CD4-positive, alpha-beta T cell treated with Interleukin-15 for 1 hour (primary cell): ENCODE results near the gene LDHA.
"Not testable (repeated sequence)": the region's sequence is repeated elsewhere in the genome, so short reads cannot be mapped to it uniquely, and the experiment has no call there.

Experiments used
- DNase-seq: peaks from one replicate; pipeline ENCODE4 v3.0.0-alpha.2; 2020

Gene LDHA

GRCh38 chr11:18394928-18395734 lies 768 bp downstream of the LDHA start:
- DNase-seq = no peak

- DNase-seq = peak; percentile 97
Measured at GRCh38 chr11:18395735-18396504, 1.6 kb downstream of the LDHA start.

DNA sequence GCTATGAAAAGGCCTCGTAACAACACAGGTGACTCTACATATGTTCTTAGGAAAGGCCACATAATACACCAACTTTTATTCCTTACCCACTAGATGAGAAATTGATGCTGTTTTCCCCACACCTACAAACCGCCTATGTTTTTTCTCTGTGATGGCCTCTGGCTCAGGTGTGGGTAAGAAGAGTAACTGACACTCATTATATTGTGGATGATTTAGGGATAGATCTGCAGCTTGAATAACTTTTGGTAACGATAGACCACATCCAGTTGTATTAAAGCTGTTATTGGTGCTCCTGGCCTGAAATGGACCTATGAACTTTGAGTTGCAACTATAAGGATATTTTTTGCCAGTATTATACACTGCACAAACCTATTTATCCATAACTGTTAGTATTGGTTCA lies 3.6 kb downstream of the LDHA start:
- no peak for DNase-seq

DNA sequence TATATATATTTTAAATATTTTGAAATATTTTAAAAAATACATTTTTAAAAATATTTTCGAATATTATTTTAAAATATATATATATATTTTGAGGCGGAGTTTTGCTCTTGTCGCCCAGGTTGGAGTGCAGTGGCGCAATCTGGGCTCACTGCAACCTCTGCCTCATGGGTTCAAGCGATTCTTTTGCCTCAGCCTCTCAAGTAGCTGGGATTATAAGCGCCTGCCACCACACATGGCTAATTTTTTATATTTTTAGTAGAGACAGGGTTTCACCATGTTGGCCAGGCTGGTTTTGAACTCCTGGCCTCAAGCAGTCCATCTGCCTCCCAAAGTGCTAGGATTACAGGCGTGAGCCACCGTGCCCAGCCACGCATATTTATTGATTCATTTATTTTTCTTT lies 6.7 kb downstream of the LDHA start:
- not testable (repeated sequence) for DNase-seq

- DNase-seq = no peak
Measured at GRCh38 chr11:18404062-18404461, 9.7 kb downstream of the LDHA start.

GRCh38 chr11:18407400-18407799 lies 13.0 kb downstream of the LDHA start:
- DNase-seq = not testable (repeated sequence)

DNA sequence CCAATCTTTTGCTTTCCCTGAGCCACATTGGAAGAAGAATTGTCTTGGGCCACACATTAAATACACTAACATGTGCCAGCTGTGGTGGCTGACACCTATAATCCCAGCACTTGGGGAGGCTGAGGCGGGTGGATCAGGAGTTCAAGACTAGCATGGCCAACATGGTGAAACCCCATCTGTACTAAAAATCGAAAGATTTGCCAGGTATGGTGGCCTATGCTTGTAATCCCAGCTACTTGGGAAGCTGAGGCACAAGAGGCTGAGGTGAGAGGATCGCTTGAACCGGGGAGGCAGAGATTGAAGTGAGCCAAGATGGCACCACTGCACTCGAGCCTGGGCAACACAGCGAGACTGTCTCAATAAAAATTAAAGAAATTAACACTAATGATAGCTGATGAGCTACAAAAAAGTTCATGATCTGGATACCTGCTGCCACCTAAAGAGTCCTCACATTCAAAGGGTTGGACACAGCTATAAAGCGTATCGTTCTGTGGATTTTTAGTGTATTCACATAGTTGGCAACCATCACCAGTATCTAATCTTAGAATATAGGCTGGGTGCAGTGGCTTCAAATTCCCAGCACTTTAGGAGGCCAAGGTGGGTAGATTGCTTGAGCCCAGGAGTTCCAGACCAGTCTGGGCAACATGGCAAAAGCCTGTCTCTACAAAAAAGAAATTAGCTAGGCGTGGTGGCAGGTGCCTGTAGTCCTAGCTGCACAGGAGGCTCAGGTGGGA lies 14.4 kb downstream of the LDHA start:
- no peak for DNase-seq

GRCh38 chr11:18416459-18416858 lies 22.1 kb downstream of the LDHA start:
- DNase-seq = no peak

- no peak for DNase-seq
Measured at GRCh38 chr11:18419040-18419439, 24.7 kb downstream of the LDHA start.

GRCh38 chr11:18420067-18420466 lies 25.7 kb downstream of the LDHA start:
- DNase-seq = no peak

GRCh38 chr11:18427240-18427639 lies 32.9 kb downstream of the LDHA start:
- no peak for DNase-seq

GRCh38 chr11:18429332-18429731 lies 35.0 kb downstream of the LDHA start:
- DNase-seq = no peak

- no peak for DNase-seq
Measured at GRCh38 chr11:18438691-18439090, 44.3 kb downstream of the LDHA start.

- DNase-seq = no peak
Measured at GRCh38 chr11:18449251-18449650, 54.9 kb downstream of the LDHA start.

GRCh38 chr11:18452927-18453326 lies 58.6 kb downstream of the LDHA start:
- DNase-seq = no peak

DNA sequence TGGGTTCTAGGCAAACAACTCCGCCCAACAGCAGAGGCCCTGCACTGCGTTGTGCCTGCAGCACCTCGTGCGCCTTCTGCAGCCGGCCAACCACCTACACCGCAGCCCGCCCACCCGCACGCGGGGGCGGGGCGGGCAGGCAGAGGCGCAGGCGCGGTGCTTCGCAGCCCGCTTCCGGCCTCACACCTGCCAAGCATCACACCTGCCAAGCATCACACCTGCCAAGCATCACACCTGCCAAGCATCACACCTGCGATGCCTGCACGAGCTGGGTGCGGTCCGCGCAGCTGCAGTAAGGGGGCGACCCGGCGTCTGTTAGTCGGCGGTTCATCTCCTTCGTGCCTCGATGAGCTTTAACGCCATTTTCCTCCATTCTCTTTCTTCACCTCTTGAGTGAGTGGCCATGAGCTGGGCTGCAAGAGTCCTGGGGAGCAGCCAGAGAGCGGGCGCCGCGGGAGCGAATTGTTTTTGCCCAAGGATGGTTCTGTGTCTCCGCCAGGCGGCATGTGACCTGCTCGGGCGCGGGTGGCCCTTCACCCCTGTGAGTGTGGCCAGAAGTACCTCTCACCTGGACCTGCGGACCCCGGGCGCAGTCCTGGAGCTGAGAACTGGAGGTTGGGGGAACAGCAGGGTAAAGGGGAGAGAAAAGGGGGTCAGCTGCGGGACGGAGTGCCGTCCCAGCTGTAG lies 61.5 kb downstream of the LDHA start, which contains the start of gene LDHAL6A:
TSS of gene LDHAL6A (plus strand) at position 171 of the 687 bp plus-strand sequence. CDS start 825 bp downstream, outside the sequence.
- peak; percentile 23 for DNase-seq

- no peak for DNase-seq
Measured at GRCh38 chr11:18457450-18457849, 63.1 kb downstream of the LDHA start.
